GM12878 (cell line): ENCODE results near the gene REEP3. TPM values are rescaled to one million over a fixed set of nuclear protein-coding genes. Genes with fewer than 3 reads are reported as not detected.

ENCODE experiments used
- BACH1 ChIP-seq: fragments of 450-650 bp; IDR thresholded peaks from 2 replicates; pipeline ENCODE4 v1.6.1; 2017; ENCODE audit warnings: mild to moderate bottlenecking, borderline replicate concordance
- BCL11A ChIP-seq: IDR thresholded peaks from 2 replicates; pipeline ENCODE4 v1.6.1; 2011; ENCODE audit warnings: low read depth, low read length
- BHLHE40 ChIP-seq, 2 experiments: fragments of 450-650 bp in 1 of 2; IDR thresholded peaks; 2 replicates each; pipeline ENCODE4 v1.6.1; 2011 to 2017; ENCODE audit warnings: low read depth in 2 of 2, borderline replicate concordance in 1 of 2, improper control_type of control experiment in 1 of 2, low read length in 1 of 2, mild to moderate bottlenecking in 1 of 2
- BMI1 ChIP-seq: fragments of 450-650 bp; IDR thresholded peaks from 2 replicates; pipeline ENCODE4 v1.6.1; 2016; ENCODE audit warnings: mild to moderate bottlenecking, moderate library complexity, borderline replicate concordance
- ESRRA ChIP-seq: IDR thresholded peaks from 2 replicates; pipeline ENCODE4 v1.6.1; 2012; ENCODE audit warnings: mild to moderate bottlenecking, low read length, improper control_type of control experiment
- HDAC6 ChIP-seq: fragments of 200-600 bp; sonication (generic); IDR thresholded peaks from one replicate; pipeline ENCODE4 v1.8.0; 2017; ENCODE audit warnings: antibody characterized with exemption; ENCODE audit not compliant: unreplicated experiment
- NR2C2 ChIP-seq: IDR thresholded peaks from 2 replicates; pipeline ENCODE4 v1.6.1; 2011; ENCODE audit warnings: borderline replicate concordance, low read depth; ENCODE audit not compliant: control insufficient read depth, insufficient read length
- RFX5 ChIP-seq: IDR thresholded peaks from 2 replicates; pipeline ENCODE4 v1.6.1; 2011; ENCODE audit warnings: low read depth, low read length, improper control_type of control experiment
- SMAD5 ChIP-seq: IDR thresholded peaks from 2 replicates; pipeline ENCODE4 v1.6.1; 2016; ENCODE audit warnings: antibody characterized with exemption, low read depth
- SMC3 ChIP-seq: IDR thresholded peaks from 2 replicates; pipeline ENCODE4 v1.6.1; 2011; ENCODE audit warnings: low read length, improper control_type of control experiment, borderline replicate concordance
- STAT3 ChIP-seq: IDR thresholded peaks from 2 replicates; pipeline ENCODE4 v1.6.1; 2011; ENCODE audit warnings: low read depth, low read length, improper control_type of control experiment
- ZNF24 ChIP-seq: fragments of 450-650 bp; IDR thresholded peaks from 2 replicates; pipeline ENCODE4 v1.6.1; 2017; ENCODE audit warnings: antibody characterized with exemption, mild to moderate bottlenecking
- polyA plus RNA-seq, 11 experiments: library from polyadenylated mRNA; depleted of rRNA in 4 of 11; unstranded in 6 of 11; stranded (reverse) in 5 of 11; fragments of >200 nt; fragmentation: Nextera tagmentation in 4 of 11; fragmentation: Illumina TruSeq in 1 of 11; extraction: Ambion mirVana in 4 of 11; extraction: Trizol in 1 of 11; gene quantifications; 1 replicate in 1 of 11; 2 replicates in 10 of 11; pipeline versions ENCODE4 v1.2.1 to v1.2.3, GENCODE V29; 2011 to 2016; ENCODE audit warnings: inconsistent platforms in 2 of 11, missing spikeins in 2 of 11, low read depth in 1 of 11
- total RNA-seq, 4 experiments: library from RNA; depleted of rRNA in 3 of 4; stranded (reverse); fragments of >200 nt in 3 of 4; fragmentation: Illumina TruSeq in 1 of 4; extraction: Trizol in 1 of 4; gene quantifications; 2 replicates each; pipeline versions ENCODE4 v1.2.1 to v1.2.3, GENCODE V29; 2013 to 2021
- TF ChIP-seq, protein P1 (sequence below): IDR thresholded peaks from 2 replicates; pipeline ENCODE4 v1.6.1; 2011; ENCODE audit warnings: borderline replicate concordance, low read depth, mild to moderate bottlenecking, moderate library complexity, mixed read lengths, low read length; ENCODE audit not compliant: insufficient read depth; ENCODE audit errors: extremely low read length
- TF ChIP-seq, protein P2 (sequence below): fragments of 450-650 bp; IDR thresholded peaks from 2 replicates; pipeline ENCODE4 v1.6.1; 2017; ENCODE audit warnings: mild to moderate bottlenecking

The REEP3 gene
- total and polyA plus RNA-seq, 10 of the 15 experiments (the other 5 are each of a cell fraction or from before 2014, with no cell fraction given) = 4.9 to 25.9 (median 16.2) TPM

GRCh38 chr10:63520500-63521415, at the start of gene REEP3 (continued):
- TF ChIP-seq, protein P1, sequence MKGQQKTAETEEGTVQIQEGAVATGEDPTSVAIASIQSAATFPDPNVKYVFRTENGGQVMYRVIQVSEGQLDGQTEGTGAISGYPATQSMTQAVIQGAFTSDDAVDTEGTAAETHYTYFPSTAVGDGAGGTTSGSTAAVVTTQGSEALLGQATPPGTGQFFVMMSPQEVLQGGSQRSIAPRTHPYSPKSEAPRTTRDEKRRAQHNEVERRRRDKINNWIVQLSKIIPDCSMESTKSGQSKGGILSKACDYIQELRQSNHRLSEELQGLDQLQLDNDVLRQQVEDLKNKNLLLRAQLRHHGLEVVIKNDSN = no peak
- no peak for TF ChIP-seq SMAD5
- no peak for TF ChIP-seq SMC3
- TF ChIP-seq BCL11A = no peak
- no peak for TF ChIP-seq ZNF24
- TF ChIP-seq ESRRA = no peak
- TF ChIP-seq STAT3 = no peak
- TF ChIP-seq HDAC6 = peak; percentile 2
- TF ChIP-seq BHLHE40 (IDR thresholded peaks at IDR 0.05; ENCODE audit: borderline replicate concordance in 1 of 2, low read depth in 2 of 2, low read length in 1 of 2) = no peak
- TF ChIP-seq BACH1 = no peak
- no peak for TF ChIP-seq BMI1
- no peak for TF ChIP-seq NR2C2
- TF ChIP-seq, protein P2, sequence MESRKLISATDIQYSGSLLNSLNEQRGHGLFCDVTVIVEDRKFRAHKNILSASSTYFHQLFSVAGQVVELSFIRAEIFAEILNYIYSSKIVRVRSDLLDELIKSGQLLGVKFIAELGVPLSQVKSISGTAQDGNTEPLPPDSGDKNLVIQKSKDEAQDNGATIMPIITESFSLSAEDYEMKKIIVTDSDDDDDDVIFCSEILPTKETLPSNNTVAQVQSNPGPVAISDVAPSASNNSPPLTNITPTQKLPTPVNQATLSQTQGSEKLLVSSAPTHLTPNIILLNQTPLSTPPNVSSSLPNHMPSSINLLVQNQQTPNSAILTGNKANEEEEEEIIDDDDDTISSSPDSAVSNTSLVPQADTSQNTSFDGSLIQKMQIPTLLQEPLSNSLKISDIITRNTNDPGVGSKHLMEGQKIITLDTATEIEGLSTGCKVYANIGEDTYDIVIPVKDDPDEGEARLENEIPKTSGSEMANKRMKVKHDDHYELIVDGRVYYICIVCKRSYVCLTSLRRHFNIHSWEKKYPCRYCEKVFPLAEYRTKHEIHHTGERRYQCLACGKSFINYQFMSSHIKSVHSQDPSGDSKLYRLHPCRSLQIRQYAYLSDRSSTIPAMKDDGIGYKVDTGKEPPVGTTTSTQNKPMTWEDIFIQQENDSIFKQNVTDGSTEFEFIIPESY = no peak
- no peak for TF ChIP-seq RFX5
